Renal pelvis (tissue), 12 donors: Measurements from ENCODE around the gene UQCRFS1. TPM values are rescaled to one million over a fixed set of nuclear protein-coding genes. Genes with fewer than 3 reads are reported as not detected.
"Not testable (repeated sequence)": the region's sequence is repeated elsewhere in the genome, so short reads cannot be mapped to it uniquely, and the experiment has no call there.

Experiments
- DNase-seq: peaks from one replicate; pipeline ENCODE4 v3.0.0-alpha.2; 2013
- long read RNA-seq, 16 experiments: transcript quantifications; one replicate each; lab custom pipeline, GENCODE V29; 2026
- polyA plus RNA-seq, 3 donors: library from polyadenylated mRNA; unstranded; fragments of 120-200 nt; gene quantifications; one replicate each; pipeline ENCODE4 v1.2.1, GENCODE V29; 2013; ENCODE audit not compliant: insufficient read length in 3 of 3

Gene UQCRFS1
- polyA plus RNA-seq, result 10 to 100 TPM; 28.9 to 37.6 (median 30.8) TPM
- long read RNA-seq, donor 1, transcript UQCRFS1-201 (2 exons, 3,475 nt), result major isoform, 148 of 148 reads
- long read RNA-seq, donor 1, partial matches to known transcripts, result 0 of 148 reads
- long read RNA-seq, donor 1, other reads (novel, unspliced or antisense), result 0 of 148 reads
- long read RNA-seq, donor 2, transcript UQCRFS1-201 (2 exons, 3,475 nt), result major isoform, 189 of 189 reads
- long read RNA-seq, donor 2, partial matches to known transcripts, result 0 of 189 reads
- long read RNA-seq, donor 2, other reads (novel, unspliced or antisense), result 0 of 189 reads
- long read RNA-seq, donor 3, transcript UQCRFS1-201 (2 exons, 3,475 nt), result major isoform, 153 of 153 reads
- long read RNA-seq, donor 3, partial matches to known transcripts, result 0 of 153 reads
- long read RNA-seq, donor 3, other reads (novel, unspliced or antisense), result 0 of 153 reads
- long read RNA-seq, donor 4, transcript UQCRFS1-201 (2 exons, 3,475 nt), result major isoform, 174 of 174 reads
- long read RNA-seq, donor 4, partial matches to known transcripts, result 0 of 174 reads
- long read RNA-seq, donor 4, other reads (novel, unspliced or antisense), result 0 of 174 reads
- long read RNA-seq, donor 5, transcript UQCRFS1-201 (2 exons, 3,475 nt), result major isoform, 85 of 85 reads
- long read RNA-seq, donor 5, partial matches to known transcripts, result 0 of 85 reads
- long read RNA-seq, donor 5, other reads (novel, unspliced or antisense), result 0 of 85 reads
- long read RNA-seq, donor 6, transcript UQCRFS1-201 (2 exons, 3,475 nt), result major isoform, 161 of 161 reads
- long read RNA-seq, donor 6, partial matches to known transcripts, result 0 of 161 reads
- long read RNA-seq, donor 6, other reads (novel, unspliced or antisense), result 0 of 161 reads
- long read RNA-seq, donor 7, transcript UQCRFS1-201 (2 exons, 3,475 nt), result major isoform, 177 of 177 reads
- long read RNA-seq, donor 7, partial matches to known transcripts, result 0 of 177 reads
- long read RNA-seq, donor 7, other reads (novel, unspliced or antisense), result 0 of 177 reads
- long read RNA-seq, donor 8, transcript UQCRFS1-201 (2 exons, 3,475 nt), result major isoform, 33 of 33 reads
- long read RNA-seq, donor 8, partial matches to known transcripts, result 0 of 33 reads
- long read RNA-seq, donor 8, other reads (novel, unspliced or antisense), result 0 of 33 reads
- long read RNA-seq, donor 9, transcript UQCRFS1-201 (2 exons, 3,475 nt), result major isoform, 206 of 206 reads
- long read RNA-seq, donor 9, partial matches to known transcripts, result 0 of 206 reads
- long read RNA-seq, donor 9, other reads (novel, unspliced or antisense), result 0 of 206 reads
- long read RNA-seq, donor 10, transcript UQCRFS1-201 (2 exons, 3,475 nt), result major isoform, 128 of 128 reads
- long read RNA-seq, donor 10, partial matches to known transcripts, result 0 of 128 reads
- long read RNA-seq, donor 10, other reads (novel, unspliced or antisense), result 0 of 128 reads
- long read RNA-seq, donor 11, transcript UQCRFS1-201 (2 exons, 3,475 nt), result major isoform, 95 of 95 reads
- long read RNA-seq, donor 11, partial matches to known transcripts, result 0 of 95 reads
- long read RNA-seq, donor 11, other reads (novel, unspliced or antisense), result 0 of 95 reads
- long read RNA-seq, donor 12, transcript UQCRFS1-201 (2 exons, 3,475 nt), result major isoform, 160 of 160 reads
- long read RNA-seq, donor 12, partial matches to known transcripts, result 0 of 160 reads
- long read RNA-seq, donor 12, other reads (novel, unspliced or antisense), result 0 of 160 reads
- long read RNA-seq, donor 13, transcript UQCRFS1-201 (2 exons, 3,475 nt), result major isoform, 69 of 69 reads
- long read RNA-seq, donor 13, partial matches to known transcripts, result 0 of 69 reads
- long read RNA-seq, donor 13, other reads (novel, unspliced or antisense), result 0 of 69 reads
- long read RNA-seq, donor 14, result 0 reads
- long read RNA-seq, donor 15, transcript UQCRFS1-201 (2 exons, 3,475 nt), result major isoform, 24 of 24 reads
- long read RNA-seq, donor 15, partial matches to known transcripts, result 0 of 24 reads
- long read RNA-seq, donor 15, other reads (novel, unspliced or antisense), result 0 of 24 reads
- long read RNA-seq, donor 16, transcript UQCRFS1-201 (2 exons, 3,475 nt), result major isoform, 179 of 179 reads
- long read RNA-seq, donor 16, partial matches to known transcripts, result 0 of 179 reads
- long read RNA-seq, donor 16, other reads (novel, unspliced or antisense), result 0 of 179 reads

GRCh38 chr19:29212648-29213573 lies at the start of gene UQCRFS1:
Gene UQCRFS1 (minus strand): TSS chr19:29213151. CDS start chr19:29213118, 33 bp downstream.
- DNase-seq, result peak; percentile 94

DNA sequence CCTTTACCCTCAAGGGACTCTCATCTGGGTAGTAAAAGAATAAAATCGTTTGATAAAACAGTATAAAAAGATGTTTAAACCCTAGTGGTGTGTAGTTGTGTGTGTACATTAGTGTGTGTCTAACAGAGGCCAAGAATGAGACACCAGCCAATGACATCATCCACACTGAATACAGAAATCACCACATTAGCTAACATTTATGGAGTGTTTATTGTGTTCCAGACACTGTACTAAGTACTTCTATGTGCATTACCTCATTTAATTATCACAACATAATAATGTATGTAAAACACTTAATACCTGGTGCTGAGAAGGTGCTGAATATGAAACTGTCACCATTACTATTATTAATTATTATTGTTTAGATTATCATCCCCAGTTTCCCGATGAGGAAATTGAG lies 49.1 kb upstream of the UQCRFS1 start:
- DNase-seq, result no peak

DNA sequence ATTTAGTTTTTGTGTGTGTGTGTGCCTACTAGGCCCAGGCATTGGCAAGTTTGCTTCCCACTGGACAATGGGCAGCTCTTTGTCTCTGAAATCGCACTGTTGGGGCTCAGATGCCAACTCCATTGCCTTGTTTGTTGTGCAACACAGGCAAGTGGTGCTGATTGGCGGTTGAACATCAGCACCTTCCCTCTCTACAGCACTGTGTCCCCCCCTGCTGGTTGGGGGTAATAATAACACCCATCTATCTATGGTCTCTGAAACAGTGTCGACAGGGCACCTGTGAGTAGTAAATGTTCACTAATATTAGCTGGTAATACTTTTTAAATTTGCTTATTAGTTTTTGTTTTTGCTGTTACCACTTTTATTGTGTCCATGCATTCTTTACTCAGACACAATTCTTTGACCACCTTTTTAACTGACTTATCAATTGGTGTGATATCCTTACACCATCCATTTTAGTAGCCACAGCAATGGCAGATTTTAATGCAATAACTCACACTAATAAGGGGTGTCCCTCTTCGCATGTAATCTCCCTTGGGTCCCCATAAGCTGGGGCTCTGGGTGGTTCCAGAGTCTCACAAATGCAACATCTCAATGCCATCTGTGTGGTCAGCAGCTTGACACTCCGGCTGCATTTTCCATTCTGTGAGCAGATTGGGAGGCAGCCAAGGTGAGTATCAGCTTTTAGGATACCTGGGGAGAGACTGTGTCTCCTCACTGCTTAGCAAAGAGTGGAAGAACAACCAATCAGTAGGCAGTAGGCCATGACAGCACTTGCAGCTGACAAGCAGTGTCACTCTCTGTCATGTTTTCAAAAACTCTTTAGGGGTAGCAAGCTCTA lies 47.7 kb upstream of the UQCRFS1 start:
- peak; percentile 43 for DNase-seq

GRCh38 chr19:29259867-29260281 lies 46.9 kb upstream of the UQCRFS1 start:
- DNase-seq, result peak; percentile 90

GRCh38 chr19:29259153-29259552 lies 46.2 kb upstream of the UQCRFS1 start:
- DNase-seq, result no peak

- DNase-seq, result no peak
These were observed 43.6 kb upstream of the UQCRFS1 start for GRCh38 chr19:29256516-29256915.

- DNase-seq, result no peak
These were observed 43.0 kb upstream of the UQCRFS1 start for GRCh38 chr19:29255912-29256311.

GRCh38 chr19:29255006-29255405 lies 42.1 kb upstream of the UQCRFS1 start:
- DNase-seq, result no peak

DNA sequence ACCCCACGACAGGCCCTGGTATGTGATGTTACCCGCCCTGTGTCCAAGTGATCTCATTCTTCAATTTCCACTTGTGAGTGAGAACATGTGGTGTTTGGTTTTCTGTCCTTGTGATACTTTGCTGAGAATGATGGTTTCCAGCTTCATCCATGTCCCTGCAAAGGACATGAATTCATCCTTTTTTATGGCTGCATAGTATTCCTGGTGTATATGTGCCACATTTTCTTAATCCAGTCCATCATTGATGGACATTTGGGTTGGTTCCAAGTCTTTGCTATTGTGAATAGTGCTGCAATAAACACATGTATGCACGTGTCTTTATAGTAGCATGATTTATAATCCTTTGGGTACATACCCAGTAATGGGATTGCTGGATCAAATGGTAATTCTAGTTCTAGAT lies 36.8 kb upstream of the UQCRFS1 start:
- not testable (repeated sequence) for DNase-seq

DNA sequence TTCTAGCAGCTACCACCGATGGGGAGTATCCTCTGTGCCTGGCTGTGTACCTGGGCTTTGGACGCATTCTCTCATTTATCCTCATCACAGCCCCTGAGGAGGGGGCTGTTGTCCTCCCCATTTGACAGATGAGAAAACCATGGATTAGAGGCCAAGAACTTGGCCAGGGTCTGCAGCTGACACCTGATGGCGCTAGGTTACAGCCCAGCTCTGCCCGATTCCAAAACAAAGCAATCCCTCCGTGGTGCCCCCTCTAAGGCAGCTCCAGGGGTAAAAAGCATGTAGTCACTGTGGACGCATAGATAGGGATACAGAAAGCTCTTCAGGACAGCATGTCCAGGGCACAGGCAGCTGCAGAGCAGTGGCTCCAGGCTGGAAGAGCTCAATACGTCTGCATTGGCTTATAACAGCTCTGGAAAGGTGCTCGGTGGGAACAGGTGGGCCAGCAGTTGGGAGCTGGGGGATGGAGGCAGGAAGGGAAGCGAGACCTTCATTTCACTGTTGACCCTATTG lies 35.4 kb upstream of the UQCRFS1 start:
- no peak for DNase-seq

DNA sequence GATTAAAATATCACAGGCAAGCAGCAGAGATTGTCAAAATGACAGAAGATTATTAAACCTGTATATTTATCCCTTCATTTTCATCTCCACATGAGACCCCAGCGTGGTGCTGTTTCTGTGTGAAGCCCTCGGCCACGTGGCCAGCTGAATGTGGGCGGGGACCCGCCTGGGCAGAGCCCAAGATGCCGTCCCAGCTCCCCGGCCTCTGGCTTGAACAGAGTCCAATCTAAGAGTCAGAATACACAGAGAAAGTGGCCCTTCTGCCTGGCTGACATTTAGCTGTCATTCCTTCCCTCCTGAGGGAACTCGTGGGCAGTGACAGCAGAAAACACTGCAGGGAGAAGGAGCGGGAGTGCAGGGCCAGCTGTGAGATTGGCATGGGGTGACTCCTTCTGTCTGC lies 34.9 kb upstream of the UQCRFS1 start:
- no peak for DNase-seq

GRCh38 chr19:29247471-29247870 lies 34.5 kb upstream of the UQCRFS1 start:
- DNase-seq, result no peak

GRCh38 chr19:29247051-29247450 lies 34.1 kb upstream of the UQCRFS1 start:
- no peak for DNase-seq

DNA sequence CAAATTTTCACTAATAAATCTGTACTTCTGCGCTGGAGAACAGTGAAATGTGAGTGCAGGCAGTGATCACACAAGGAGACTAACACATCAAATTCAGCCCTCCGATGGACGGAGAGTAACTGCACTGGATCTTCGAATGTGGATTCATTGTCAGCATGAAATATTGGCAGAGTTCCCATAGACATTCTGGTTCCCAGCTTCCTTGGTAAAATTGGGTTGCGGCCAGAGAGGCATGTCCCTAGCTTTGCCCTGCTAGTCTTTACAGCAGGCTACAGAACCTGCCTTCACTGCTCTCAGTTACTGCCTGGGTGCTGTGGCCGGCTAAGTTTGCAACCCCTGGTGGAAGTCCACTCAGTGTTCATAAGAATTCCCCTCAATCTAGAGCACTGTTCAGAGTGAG lies 32.3 kb upstream of the UQCRFS1 start:
- no peak for DNase-seq

DNA sequence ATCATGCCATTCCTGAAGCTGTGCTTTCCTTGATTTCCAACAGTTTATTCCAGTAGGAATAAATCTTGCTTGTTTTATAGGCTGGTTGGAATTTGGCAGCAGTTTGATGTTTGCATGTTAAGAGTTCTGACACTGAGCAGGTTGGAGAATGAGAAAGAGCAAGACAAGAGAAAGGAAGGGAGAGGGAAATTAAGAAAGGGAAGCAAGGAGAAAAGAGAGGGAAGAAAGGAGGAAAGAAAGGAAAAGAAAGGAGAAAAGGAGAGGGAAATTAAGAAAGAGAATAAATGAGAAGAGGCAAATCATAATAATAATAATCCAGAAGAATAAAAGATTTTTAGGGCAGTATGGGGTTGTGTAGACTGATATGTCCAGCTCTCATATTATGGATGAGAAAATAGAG lies 28.4 kb upstream of the UQCRFS1 start:
- DNase-seq, result no peak

DNA sequence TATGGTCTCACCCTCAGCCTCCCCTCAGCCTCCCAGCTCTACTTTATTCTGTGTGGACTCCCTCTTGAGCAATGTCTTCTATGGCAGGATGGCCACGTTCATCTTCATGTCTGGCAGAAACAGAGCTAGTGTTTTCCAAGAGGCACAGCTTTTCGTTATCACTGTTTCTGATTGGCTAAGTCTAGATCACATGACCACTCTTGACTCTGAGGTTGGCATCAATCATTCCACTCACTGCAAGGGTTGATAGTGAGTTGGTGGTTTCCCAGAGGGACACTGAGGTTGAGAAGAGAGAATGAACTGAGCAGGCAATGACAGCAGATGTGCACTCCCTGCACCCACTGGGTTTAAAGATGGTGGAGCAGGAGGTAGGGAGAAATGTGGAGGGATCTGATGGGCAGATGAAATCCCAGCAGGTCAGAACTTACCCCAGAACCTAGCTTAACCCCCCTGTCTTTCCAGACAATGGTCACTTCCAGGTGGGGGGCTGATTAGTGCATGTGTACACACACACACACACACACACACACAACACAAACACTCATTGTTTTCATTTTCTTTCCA lies 26.3 kb upstream of the UQCRFS1 start:
- DNase-seq, result no peak

DNA sequence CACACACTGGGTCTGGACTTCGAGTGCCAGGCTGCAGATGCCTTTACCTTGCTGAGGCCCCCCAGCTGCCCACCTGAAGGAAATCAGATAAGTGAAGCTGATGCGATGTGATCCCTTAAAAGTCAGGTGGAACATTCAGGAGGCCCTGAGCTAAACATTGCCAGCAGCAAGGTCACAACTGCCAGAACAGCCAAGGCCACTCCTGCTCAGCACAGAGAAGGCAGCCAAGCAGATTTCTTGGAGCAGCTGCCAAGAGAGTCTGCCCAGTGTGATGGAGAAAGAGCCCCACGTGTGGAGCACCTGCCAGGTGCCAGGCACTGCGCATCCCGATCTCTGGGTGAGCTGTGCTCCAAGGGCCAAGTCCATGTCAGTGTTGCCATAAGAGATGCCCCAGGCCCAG lies 20.6 kb upstream of the UQCRFS1 start:
- no peak for DNase-seq
